ENCODE measurements around the gene ARL15.

GRCh38 chr5:53917095-53917494 is 393.3 kb downstream of the ARL15 start:
- no peak for TF ChIP-seq CTCF (IDR thresholded peaks at IDR 0.05)
- no peak for TF ChIP-seq POLR2A (IDR thresholded peaks at IDR 0.05)
